ENCODE measurements around the gene DOCK1.

Gene DOCK1

DNA sequence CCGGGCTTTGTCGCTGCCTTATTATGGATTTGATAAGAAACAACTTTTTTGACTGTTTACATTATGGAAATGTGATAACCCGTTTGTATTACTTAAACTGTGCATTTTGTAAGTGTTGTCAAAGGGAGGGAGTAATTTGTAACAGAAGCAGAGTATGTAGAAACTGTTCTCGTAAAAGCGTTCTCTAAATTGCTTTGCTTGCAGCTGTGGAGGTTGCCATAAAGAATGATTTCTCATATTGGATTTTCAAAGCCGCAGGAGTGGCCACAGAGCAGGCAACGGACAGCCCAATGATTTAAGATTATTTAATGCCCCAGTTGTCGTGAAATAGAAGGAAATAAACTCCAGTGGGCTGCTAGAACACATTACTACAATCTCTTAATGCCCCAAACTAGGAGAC is 405.2 kb downstream of the DOCK1 start:
- no peak overlapping the region for H3K4me3 ChIP-seq (ENCODE audit: low read depth, low read length)
- no peak for DNase-seq (ENCODE audit: low read depth)
- TF ChIP-seq, protein P1, sequence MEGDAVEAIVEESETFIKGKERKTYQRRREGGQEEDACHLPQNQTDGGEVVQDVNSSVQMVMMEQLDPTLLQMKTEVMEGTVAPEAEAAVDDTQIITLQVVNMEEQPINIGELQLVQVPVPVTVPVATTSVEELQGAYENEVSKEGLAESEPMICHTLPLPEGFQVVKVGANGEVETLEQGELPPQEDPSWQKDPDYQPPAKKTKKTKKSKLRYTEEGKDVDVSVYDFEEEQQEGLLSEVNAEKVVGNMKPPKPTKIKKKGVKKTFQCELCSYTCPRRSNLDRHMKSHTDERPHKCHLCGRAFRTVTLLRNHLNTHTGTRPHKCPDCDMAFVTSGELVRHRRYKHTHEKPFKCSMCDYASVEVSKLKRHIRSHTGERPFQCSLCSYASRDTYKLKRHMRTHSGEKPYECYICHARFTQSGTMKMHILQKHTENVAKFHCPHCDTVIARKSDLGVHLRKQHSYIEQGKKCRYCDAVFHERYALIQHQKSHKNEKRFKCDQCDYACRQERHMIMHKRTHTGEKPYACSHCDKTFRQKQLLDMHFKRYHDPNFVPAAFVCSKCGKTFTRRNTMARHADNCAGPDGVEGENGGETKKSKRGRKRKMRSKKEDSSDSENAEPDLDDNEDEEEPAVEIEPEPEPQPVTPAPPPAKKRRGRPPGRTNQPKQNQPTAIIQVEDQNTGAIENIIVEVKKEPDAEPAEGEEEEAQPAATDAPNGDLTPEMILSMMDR (IDR thresholded peaks at IDR 0.05; ENCODE audit: control insufficient read depth, extremely low read depth, insufficient read depth) = no peak

DNA sequence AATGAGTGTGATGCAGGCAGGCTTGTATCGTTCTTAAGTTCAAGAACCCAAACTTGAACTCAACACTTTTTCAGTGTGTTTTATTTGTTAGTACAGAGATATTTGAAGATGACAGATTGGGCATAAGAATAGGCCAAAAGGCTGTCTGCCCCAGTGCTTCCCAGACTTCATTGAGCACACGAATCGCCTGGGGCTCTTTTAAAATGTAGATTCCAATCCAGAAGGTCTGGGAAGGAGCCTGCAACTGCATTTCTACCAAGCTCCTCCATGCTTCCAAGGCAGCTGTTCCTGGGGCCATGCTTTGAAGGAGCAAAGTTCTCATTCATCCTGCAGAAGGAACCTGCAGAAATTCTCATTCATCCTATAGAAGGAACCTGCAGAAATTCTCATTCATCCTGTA is 405.7 kb downstream of the DOCK1 start:
- TF ChIP-seq, protein P1 (IDR thresholded peaks at IDR 0.05; ENCODE audit: control insufficient read depth, extremely low read depth, insufficient read depth) = no peak
- DNase-seq (ENCODE audit: low read depth) = no peak
- H3K4me3 ChIP-seq (ENCODE audit: low read depth, low read length) = no peak overlapping the region

DNA sequence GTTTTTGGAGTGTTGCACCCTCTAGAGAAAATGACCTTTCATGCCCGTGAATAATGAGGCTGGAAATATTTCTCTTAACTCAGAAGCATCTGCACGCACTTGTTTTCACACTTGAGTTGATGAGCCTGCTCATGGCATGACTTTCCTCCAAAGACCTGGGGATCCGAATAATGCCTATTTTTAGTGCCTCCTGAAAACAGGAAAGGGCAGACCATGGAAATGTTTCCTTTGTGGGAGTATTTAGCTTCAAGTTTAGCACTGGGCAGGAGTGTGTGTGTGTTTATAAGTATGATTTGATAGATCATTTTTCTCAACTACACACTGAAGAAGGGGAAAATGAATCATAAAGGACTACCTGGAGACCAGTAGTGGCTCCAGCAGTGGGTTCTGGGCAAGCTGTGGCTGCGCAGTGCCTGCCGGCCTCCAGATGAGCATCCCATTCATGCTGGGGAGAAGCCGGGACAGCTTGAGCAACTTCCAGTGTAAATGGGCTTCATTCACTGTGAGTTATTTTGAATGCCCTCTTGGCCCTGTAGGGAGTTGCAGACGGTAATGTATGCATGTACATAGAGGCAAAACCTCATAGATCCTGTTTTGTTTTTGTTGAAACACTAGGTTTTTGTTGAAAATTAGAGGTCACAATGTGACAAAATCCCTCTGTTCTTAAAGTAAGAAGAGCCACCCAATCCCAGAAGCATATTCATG is 408.9 kb downstream of the DOCK1 start:
- TF ChIP-seq, protein P1 (IDR thresholded peaks at IDR 0.05; ENCODE audit: control insufficient read depth, extremely low read depth, insufficient read depth) = no peak
- no peak for DNase-seq (ENCODE audit: low read depth)
- no peak overlapping the region for H3K4me3 ChIP-seq (ENCODE audit: low read depth, low read length)

DNA sequence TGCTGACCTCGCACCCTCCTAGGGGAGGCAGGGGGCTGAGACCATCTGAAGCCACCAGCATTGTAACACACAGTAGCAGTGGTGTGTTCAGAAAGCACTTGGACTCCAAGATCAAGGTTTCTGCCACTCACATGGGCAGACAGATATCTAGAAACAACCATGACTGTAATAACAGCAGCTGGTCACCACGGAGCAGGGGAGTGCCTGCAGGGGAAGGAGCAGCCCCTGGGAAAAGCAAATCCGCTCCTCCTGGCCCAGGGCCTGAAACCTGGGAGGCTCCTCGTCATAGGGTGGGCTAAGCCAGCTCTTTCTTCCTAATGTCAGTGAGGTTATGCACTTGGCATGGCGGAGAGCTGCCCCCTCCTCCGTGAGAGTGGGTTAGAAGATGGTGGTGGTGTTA is 409.6 kb downstream of the DOCK1 start:
- no peak for DNase-seq (ENCODE audit: low read depth)
- TF ChIP-seq, protein P1 (IDR thresholded peaks at IDR 0.05; ENCODE audit: control insufficient read depth, extremely low read depth, insufficient read depth) = no peak
- H3K4me3 ChIP-seq (ENCODE audit: low read depth, low read length) = no peak overlapping the region

DNA sequence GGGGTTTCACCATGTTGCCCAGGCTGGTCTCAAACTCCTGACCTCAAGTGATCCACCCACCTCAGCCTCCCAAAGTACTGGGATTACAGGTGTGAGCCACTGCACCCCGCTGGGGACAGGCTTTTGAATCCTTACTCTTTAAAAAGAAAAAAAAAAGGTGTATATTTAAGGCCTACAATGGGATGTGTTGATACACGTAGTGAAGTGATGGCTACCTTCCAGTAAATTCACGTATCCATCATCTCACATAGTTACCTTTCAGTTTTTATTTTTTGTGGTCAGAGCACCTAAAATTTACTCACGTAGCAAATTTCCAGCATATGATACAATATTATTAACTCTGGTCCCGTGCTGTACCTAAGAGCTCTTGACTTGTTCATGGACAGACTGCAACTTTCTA is 410.7 kb downstream of the DOCK1 start:
- H3K4me3 ChIP-seq (ENCODE audit: low read depth, low read length) = no peak overlapping the region
- no peak for DNase-seq (ENCODE audit: low read depth)
- TF ChIP-seq, protein P1 (IDR thresholded peaks at IDR 0.05; ENCODE audit: control insufficient read depth, extremely low read depth, insufficient read depth) = no peak

DNA sequence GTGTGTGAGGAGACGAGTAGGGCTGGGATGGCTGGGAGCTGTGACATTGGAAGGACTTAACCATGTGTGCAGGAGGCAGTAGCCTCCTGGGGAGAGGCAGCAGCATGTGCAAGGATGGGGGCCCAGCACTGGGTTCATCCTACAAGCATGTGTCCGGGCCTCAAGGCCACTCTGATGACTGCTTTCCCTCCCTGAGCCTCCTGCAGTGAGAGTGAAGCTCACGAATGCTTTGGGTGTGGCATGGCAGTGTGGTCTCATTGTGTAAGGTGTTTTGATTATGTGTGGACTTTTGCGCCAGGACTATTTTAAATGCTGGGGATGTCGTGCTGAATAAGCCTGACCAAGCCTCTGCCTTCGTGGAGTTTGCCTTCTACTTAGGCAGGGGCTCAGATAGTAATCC is 413.2 kb downstream of the DOCK1 start:
- no peak for DNase-seq (ENCODE audit: low read depth)
- H3K4me3 ChIP-seq (ENCODE audit: low read depth, low read length) = no peak overlapping the region
- TF ChIP-seq, protein P1 (IDR thresholded peaks at IDR 0.05; ENCODE audit: control insufficient read depth, extremely low read depth, insufficient read depth) = no peak

DNA sequence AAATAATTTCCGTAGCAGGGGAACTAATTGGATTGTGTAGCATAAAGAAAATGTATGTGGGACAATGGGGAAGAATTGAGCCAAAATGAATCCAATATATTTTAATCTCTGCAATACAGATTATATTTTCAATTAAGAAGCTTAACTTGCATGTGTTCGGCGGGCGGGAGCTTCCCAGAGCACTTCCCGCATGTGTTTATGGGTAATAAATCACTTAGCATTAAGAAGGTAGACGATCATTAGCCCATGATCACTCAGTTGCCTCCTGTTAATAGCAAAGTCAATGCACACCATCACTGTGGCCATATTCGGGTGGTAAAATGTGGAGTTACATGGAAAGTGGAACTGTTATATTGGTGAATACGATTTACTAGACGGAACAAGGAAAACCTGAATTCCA is 414.0 kb downstream of the DOCK1 start:
- TF ChIP-seq, protein P1 (IDR thresholded peaks at IDR 0.05; ENCODE audit: control insufficient read depth, extremely low read depth, insufficient read depth) = no peak
- no peak for DNase-seq (ENCODE audit: low read depth)
- no peak overlapping the region for H3K4me3 ChIP-seq (ENCODE audit: low read depth, low read length)

All from LNCaP clone FGC (cell line).